Ovary (tissue), 9 donors: ENCODE measurements around the gene KLHL4. TPM values are rescaled to one million over a fixed set of nuclear protein-coding genes. Genes with fewer than 3 reads are reported as not detected.
A peak's percentile ranks its signal among the peaks of the same experiment; 100 is the strongest.
"Not testable (repeated sequence)": the region's sequence is repeated elsewhere in the genome, so short reads cannot be mapped to it uniquely, and the experiment has no call there.

ENCODE experiments used
- DNase-seq, 5 donors: peaks; one replicate each; pipeline ENCODE4 v3.0.0-alpha.2; 2019 to 2020
- H3K27ac ChIP-seq, 2 donors: fragments of 200-600 bp; one replicate each; pipeline versions ENCODE4 v1.5.1 to v1.8.0; 2019 to 2022
- H3K27me3 ChIP-seq: fragments of 200-600 bp; one replicate; pipeline ENCODE4 v1.8.0; 2022
- H3K36me3 ChIP-seq: fragments of 200-600 bp; sonication (generic); one replicate; pipeline ENCODE4 v1.5.1; 2019
- H3K4me1 ChIP-seq: one replicate; pipeline ENCODE4 v1.8.1; 2013; ENCODE audit warnings: mild to moderate bottlenecking, moderate library complexity; ENCODE audit not compliant: insufficient read depth
- H3K4me3 ChIP-seq: fragments of 200-600 bp; sonication (generic); one replicate; pipeline ENCODE4 v1.5.1; 2017
- H3K9me3 ChIP-seq, 2 donors: fragments of 200-600 bp in 1 of 2; sonication (generic) in 1 of 2; one replicate each; pipeline versions ENCODE4 v1.5.1 to v1.8.1; 2013 to 2019; ENCODE audit warnings: mild to moderate bottlenecking in 1 of 2, moderate library complexity in 1 of 2
- EP300 ChIP-seq: sonication (generic); formaldehyde crosslinking; IDR thresholded peaks from one replicate; pipeline ENCODE4 v1.6.1; 2017; ENCODE audit warnings: antibody characterized with exemption
- POLR2A ChIP-seq: fragments of 450-650 bp; IDR thresholded peaks from one replicate; pipeline ENCODE4 v1.6.1; 2017; ENCODE audit warnings: antibody characterized with exemption, mild to moderate bottlenecking, moderate library complexity
- WGBS, 3 donors: extraction: QIAGEN DNeasy Blood & Tissue Kit in 1 of 3; methylation state at CpG; one replicate each; pipeline versions ENCODE4 v1.1.5 to v1.1.7; 2013 to 2017; 5-methylcytosine and 5-hydroxymethylcytosine counted together
- intact Hi-C, 4 donors: fragments of 100-400 bp; cut with DNase I; formaldehyde crosslinking; loops; one replicate each; pipeline versions ENCODE4 v1.11.0 to v1.15.1; 2022 to 2023
- polyA plus RNA-seq, 2 donors: library from polyadenylated mRNA; stranded (reverse); fragments of 200-250 nt in 1 of 2; fragments of 350-450 nt in 1 of 2; fragmentation: Illumina TruSeq in 1 of 2; extraction: RNeasy Lipid Tissue Mini Kit (QIAGEN cat#74804) in 1 of 2; gene quantifications; one replicate each; pipeline ENCODE4 v1.2.3, GENCODE V29; 2013 to 2014
- total RNA-seq, 7 donors: library from RNA; depleted of rRNA in 2 of 7; stranded (reverse); fragments of >200 nt in 2 of 7; fragmentation: NEBNext Ultra II Directional in 3 of 7; extraction: Animal tissue kit (Norgen Biotek cat#: 25700) in 3 of 7; gene quantifications; one replicate each; pipeline versions ENCODE4 v1.1.0 to v1.2.4, GENCODE V29; 2016 to 2023
- TF ChIP-seq, protein P1 (sequence below), 3 donors: fragments of 450-650 bp in 2 of 3; fragments of 200-600 bp in 1 of 3; IDR thresholded peaks; one replicate each; pipeline versions ENCODE4 v1.5.1 to v1.8.0; 2016 to 2022; ENCODE audit warnings: antibody characterized with exemption in 3 of 3, mild to moderate bottlenecking in 1 of 3
- donor health status: DM: no; HTN: no; CAD: no; lungs with moderate emphysema.
- donor health status: DM: no; HTN: no; CAD: no.
- donor health status: Bipolar disorder and iron deficiency.
- donor health status: DM: yes; HTN: yes; CAD: no.
- donor health status: DM: no; HTN: no; CAD: no.
- donor health status: DM: yes; HTN: yes; CAD: no.

Gene KLHL4
- total and polyA plus RNA-seq, 9 donors = 3.9 to 38.9 (median 12.9) TPM

DNA sequence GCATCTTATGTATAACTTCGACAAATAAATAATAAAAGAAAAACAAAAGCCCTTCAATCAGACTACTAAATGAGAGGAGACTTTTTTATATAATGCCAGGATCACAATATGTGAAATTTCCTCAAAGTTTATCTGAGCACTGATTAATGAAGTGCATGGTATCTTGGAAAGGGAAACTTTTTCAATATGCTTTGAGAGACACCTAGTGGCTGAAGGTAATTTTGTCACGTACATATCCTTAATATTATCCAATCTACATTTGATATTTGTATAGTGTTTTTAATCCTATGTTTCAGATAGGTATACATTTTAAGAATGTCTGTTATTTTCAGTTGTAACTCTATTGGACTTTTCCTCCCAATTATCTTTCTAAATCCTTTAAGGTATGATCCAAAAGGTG is 146.8 kb downstream of the KLHL4 start:
- Histone ChIP-seq H3K4me1 (no peaks in the 10 kb centered on the region), H3K9me3 (no peaks in the 10 kb centered on the region), H3K27me3 (no peaks in the 10 kb centered on the region), H3K4me3 (no peak overlapping the region), H3K27ac (no peak overlapping the region), H3K36me3 (no peaks in the 10 kb centered on the region)
- no peak for DNase-seq
- intact Hi-C loops = loop anchor here (10.0 kb wide), 2 partner anchors 320 to 330 kb away; no protein-coding TSS in a partner anchor
- WGBS, 3 donors = 2 to 5% (median 3%) methylated on average over 2 of the region's 2 CpGs
- TF ChIP-seq, protein P1, sequence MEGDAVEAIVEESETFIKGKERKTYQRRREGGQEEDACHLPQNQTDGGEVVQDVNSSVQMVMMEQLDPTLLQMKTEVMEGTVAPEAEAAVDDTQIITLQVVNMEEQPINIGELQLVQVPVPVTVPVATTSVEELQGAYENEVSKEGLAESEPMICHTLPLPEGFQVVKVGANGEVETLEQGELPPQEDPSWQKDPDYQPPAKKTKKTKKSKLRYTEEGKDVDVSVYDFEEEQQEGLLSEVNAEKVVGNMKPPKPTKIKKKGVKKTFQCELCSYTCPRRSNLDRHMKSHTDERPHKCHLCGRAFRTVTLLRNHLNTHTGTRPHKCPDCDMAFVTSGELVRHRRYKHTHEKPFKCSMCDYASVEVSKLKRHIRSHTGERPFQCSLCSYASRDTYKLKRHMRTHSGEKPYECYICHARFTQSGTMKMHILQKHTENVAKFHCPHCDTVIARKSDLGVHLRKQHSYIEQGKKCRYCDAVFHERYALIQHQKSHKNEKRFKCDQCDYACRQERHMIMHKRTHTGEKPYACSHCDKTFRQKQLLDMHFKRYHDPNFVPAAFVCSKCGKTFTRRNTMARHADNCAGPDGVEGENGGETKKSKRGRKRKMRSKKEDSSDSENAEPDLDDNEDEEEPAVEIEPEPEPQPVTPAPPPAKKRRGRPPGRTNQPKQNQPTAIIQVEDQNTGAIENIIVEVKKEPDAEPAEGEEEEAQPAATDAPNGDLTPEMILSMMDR (IDR thresholded peaks at IDR 0.05) = peak in 2 of 3 donors; percentile 28 to 37
- no peak for TF ChIP-seq POLR2A
- TF ChIP-seq EP300 = no peak

DNA sequence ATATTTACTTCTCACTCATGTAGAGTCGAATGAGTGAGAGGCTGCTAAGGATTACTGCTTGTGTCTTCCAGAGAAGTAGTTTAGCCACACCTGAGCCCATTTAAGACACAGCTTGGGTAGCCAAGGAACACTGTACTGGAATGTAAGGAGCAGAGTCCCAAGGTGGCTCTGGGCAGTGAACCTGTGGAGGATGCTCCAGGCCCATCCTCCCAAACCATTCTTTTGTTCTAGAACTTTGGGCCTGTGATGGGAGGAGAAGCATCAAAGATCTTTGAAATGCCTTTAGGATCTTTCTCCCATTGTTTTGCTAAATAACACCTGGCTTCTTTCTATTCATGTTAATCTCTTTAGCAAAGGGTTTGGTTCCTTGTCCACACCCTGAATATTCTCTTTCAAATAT is 162.2 kb downstream of the KLHL4 start:
- intact Hi-C loops = no loop called here
- Histone ChIP-seq H3K4me3 (no peak overlapping the region), H3K4me1 (no peaks in the 10 kb centered on the region), H3K9me3 (no peaks in the 10 kb centered on the region), H3K36me3 (no peaks in the 10 kb centered on the region), H3K27ac (no peak overlapping the region), H3K27me3 (no peaks in the 10 kb centered on the region)
- 57 to 73% (median 69%) methylated on average over 1 of the region's 1 CpG for WGBS, 3 donors
- DNase-seq = no peak
- TF ChIP-seq EP300 (no peak), POLR2A (no peak)
- TF ChIP-seq, protein P1 (IDR thresholded peaks at IDR 0.05) = no peak

GRCh38 chrX:87687703-87688102 is 170.1 kb downstream of the KLHL4 start:
- no peak for DNase-seq
- Histone ChIP-seq H3K4me1 (no peaks in the 10 kb centered on the region), H3K4me3 (no peak overlapping the region), H3K36me3 (no peaks in the 10 kb centered on the region), H3K9me3 (no peaks in the 10 kb centered on the region), H3K27ac (no peak overlapping the region), H3K27me3 (no peaks in the 10 kb centered on the region)
- no peak for TF ChIP-seq EP300
- TF ChIP-seq POLR2A = no peak
- TF ChIP-seq, protein P1 (IDR thresholded peaks at IDR 0.05) = no peak
- WGBS, 3 donors = 73 to 89% (median 84%) methylated on average over 1 of the region's 1 CpG
- intact Hi-C loops = no loop called here

GRCh38 chrX:87688113-87688748 is 170.6 kb downstream of the KLHL4 start:
- H3K4me3 ChIP-seq, H3K27ac ChIP-seq, intact Hi-C loops, H3K9me3 ChIP-seq, DNase-seq, H3K27me3 ChIP-seq, H3K36me3 ChIP-seq, H3K4me1 ChIP-seq: not testable (repeated sequence)
- 79 to 80% (median 79%) methylated on average over 5 of the region's 5 CpGs for WGBS, 3 donors

GRCh38 chrX:87689218-87689617 is 171.6 kb downstream of the KLHL4 start:
- H3K9me3 ChIP-seq, H3K4me3 ChIP-seq, intact Hi-C loops, H3K27ac ChIP-seq, DNase-seq, H3K27me3 ChIP-seq, H3K4me1 ChIP-seq, H3K36me3 ChIP-seq: not testable (repeated sequence)
- WGBS, 3 donors = 86 to 88% (median 87%) methylated on average over 7 of the region's 7 CpGs
